Glomerular endothelial cell (primary cell): ENCODE results near the gene IRS1. TPM values are rescaled to one million over a fixed set of nuclear protein-coding genes. Genes with fewer than 3 reads are reported as not detected.

Source experiments
- DNase-seq: peaks from one replicate; pipeline ENCODE4 v3.0.0-alpha.2; 2011; ENCODE audit warnings: low read depth, low spot score; ENCODE audit errors: extremely low read depth
- total RNA-seq: library from RNA; depleted of rRNA; stranded (reverse); fragments of >200 nt; gene quantifications from 2 replicates; pipeline ENCODE4 v1.2.3, GENCODE V29; 2015

Gene IRS1
- total RNA-seq, 1 donor from 2014 or later, result 4.0 TPM

GRCh38 chr2:226828191-226828590 lies 28.6 kb upstream of the IRS1 start:
- DNase-seq, result no peak

- no peak for DNase-seq
Measured at GRCh38 chr2:226825056-226825455, 25.4 kb upstream of the IRS1 start.

- no peak for DNase-seq
Measured at GRCh38 chr2:226818930-226819329, 19.3 kb upstream of the IRS1 start.

GRCh38 chr2:226813148-226813701 lies 13.6 kb upstream of the IRS1 start:
- DNase-seq, result no peak

- no peak for DNase-seq
Measured at GRCh38 chr2:226803410-226803809, 3.8 kb upstream of the IRS1 start.

GRCh38 chr2:226802573-226802972 lies 3.0 kb upstream of the IRS1 start:
- DNase-seq, result peak; percentile 60

- no peak for DNase-seq
Measured at GRCh38 chr2:226800941-226801784, 1.5 kb upstream of the IRS1 start.

- DNase-seq, result no peak
Measured at GRCh38 chr2:226799976-226800940, 638 bp upstream of the IRS1 start.

GRCh38 chr2:226798422-226799210 lies 1.0 kb downstream of the IRS1 start:
- no peak for DNase-seq

- DNase-seq, result no peak
Measured at GRCh38 chr2:226797989-226798421, 1.6 kb downstream of the IRS1 start.

GRCh38 chr2:226797289-226797988 lies 2.2 kb downstream of the IRS1 start:
- no peak for DNase-seq

GRCh38 chr2:226796840-226797288 lies 2.8 kb downstream of the IRS1 start:
- no peak for DNase-seq

GRCh38 chr2:226796012-226796839 lies 3.4 kb downstream of the IRS1 start:
- no peak for DNase-seq

- no peak for DNase-seq
Measured at GRCh38 chr2:226795281-226796011, 4.2 kb downstream of the IRS1 start.

- no peak for DNase-seq
Measured at GRCh38 chr2:226794751-226795171, 4.9 kb downstream of the IRS1 start.

- DNase-seq, result no peak
Measured at GRCh38 chr2:226794196-226794661, 5.4 kb downstream of the IRS1 start.

GRCh38 chr2:226793646-226794045 lies 6.0 kb downstream of the IRS1 start:
- DNase-seq, result no peak
